Panc1 (cell line): ENCODE data around the gene TPBGL.

Source experiments
- CTCF ChIP-seq: fragments of 450-650 bp; IDR thresholded peaks from 2 replicates; pipeline ENCODE4 v1.5.1; 2017; ENCODE audit warnings: mild to moderate bottlenecking
- POLR2AphosphoS5 ChIP-seq: IDR thresholded peaks from 2 replicates; pipeline ENCODE4 v1.6.1; 2012; ENCODE audit warnings: mild to moderate bottlenecking, low read depth, low read length, moderate library complexity
- TCF7L2 ChIP-seq: IDR thresholded peaks from 2 replicates; pipeline ENCODE4 v1.6.1; 2011; ENCODE audit warnings: mild to moderate bottlenecking, low read depth, low read length, inconsistent platforms

- TF ChIP-seq CTCF (no peak), TCF7L2 (no peak), POLR2AphosphoS5 (no peak)
Measured at GRCh38 chr11:75240311-75241035, at the start of gene TPBGL.
